Erythroblast (primary cell): ENCODE data around the gene TSC2.

Experiments used
- GATA1 ChIP-seq: IDR thresholded peaks from 2 replicates; pipeline ENCODE4 v1.6.1; 2011; ENCODE audit warnings: low read depth, mild to moderate bottlenecking, control low read depth, low read length, moderate library complexity
- POLR2A ChIP-seq: IDR thresholded peaks from 2 replicates; pipeline ENCODE4 v1.6.1; 2011; ENCODE audit warnings: mild to moderate bottlenecking, low read length

GRCh38 chr16:2003827-2004641 lies 43.8 kb upstream of the TSC2 start:
- TF ChIP-seq POLR2A, result no peak
- TF ChIP-seq GATA1, result no peak
